Measurements from ENCODE around the gene SNX8. TPM values are rescaled to one million over a fixed set of nuclear protein-coding genes. Genes with fewer than 3 reads are reported as not detected.

Gene SNX8
- total RNA-seq, 4 donors from 2014 or later, result 6.4 to 28.1 (median 24.8) TPM

DNA sequence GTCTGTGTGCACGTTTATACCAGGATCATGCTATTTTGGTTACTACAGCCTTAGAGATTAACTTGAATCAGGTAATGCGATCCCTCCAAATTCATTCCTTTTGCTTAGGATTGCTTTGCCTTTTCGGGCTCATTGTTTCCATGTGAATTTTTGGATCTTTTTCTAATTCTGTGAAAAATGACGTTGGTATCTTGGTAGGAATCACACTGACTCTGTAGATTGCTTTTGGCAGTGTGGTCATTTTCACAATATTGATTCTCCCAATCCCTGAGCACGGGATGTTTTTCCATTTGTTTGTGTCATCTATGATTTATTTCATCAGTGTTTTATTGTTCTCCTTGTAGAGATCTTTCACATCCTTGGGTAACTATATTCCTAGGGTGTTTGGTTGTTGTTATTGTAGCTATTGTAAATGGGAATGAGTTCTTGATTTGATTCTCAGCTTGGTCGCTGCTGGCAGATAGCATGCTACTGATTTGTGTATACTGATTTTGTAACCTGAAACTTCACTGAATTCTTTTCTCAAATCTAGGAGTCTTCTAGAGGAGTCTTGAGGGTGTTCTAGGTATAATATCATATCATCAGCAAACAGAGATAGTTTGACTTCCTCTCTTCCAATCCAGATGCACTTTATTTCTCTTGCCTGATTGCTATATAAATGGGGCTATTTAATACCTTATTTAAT is 18.2 kb downstream of the SNX8 start:
- Histone ChIP-seq H3K4me3 (no peak overlapping the region), H3K9me3 (no peaks in the 10 kb centered on the region), H3K4me1 (no peaks in the 10 kb centered on the region), H3K27ac (no peak overlapping the region), H3K36me3 (no peaks in the 10 kb centered on the region), H3K27me3 (no peaks in the 10 kb centered on the region)
- ATAC-seq (no peak), DNase-seq (no peak)
- TF ChIP-seq POLR2A (IDR thresholded peaks at IDR 0.05), result no peak
- TF ChIP-seq, protein P1, sequence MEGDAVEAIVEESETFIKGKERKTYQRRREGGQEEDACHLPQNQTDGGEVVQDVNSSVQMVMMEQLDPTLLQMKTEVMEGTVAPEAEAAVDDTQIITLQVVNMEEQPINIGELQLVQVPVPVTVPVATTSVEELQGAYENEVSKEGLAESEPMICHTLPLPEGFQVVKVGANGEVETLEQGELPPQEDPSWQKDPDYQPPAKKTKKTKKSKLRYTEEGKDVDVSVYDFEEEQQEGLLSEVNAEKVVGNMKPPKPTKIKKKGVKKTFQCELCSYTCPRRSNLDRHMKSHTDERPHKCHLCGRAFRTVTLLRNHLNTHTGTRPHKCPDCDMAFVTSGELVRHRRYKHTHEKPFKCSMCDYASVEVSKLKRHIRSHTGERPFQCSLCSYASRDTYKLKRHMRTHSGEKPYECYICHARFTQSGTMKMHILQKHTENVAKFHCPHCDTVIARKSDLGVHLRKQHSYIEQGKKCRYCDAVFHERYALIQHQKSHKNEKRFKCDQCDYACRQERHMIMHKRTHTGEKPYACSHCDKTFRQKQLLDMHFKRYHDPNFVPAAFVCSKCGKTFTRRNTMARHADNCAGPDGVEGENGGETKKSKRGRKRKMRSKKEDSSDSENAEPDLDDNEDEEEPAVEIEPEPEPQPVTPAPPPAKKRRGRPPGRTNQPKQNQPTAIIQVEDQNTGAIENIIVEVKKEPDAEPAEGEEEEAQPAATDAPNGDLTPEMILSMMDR (IDR thresholded peaks at IDR 0.05 in 4 of 5, conservative IDR thresholded peaks at IDR 0.05 in 1 of 5), result no peak
- intact Hi-C loops (cut with DNase I; ENCODE audit: low total_unique reads), result no loop called here
- in situ Hi-C loops (cut with MboI; ENCODE audit: low sequenced_read_pairs in 4 of 4), result no loop called here

DNA sequence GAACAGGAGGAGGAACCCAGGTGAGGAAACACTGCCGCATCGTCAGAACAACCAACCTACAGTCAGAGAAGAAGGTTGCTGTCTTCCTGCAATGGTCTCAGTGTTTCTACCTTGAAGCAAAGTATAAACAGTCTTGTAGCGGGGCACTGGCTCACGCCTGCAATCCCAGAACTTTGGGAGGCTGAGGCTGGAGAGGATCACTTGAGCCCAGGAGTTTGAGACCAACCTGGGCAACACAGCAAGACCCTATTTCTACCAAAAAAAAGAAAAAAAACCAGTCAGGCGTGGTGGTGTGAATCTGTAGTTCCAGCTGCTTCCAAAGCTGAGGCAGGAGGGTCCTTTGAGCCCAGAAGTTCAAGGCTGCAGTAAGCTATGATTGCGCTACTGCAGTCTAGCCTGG is 23.4 kb downstream of the SNX8 start:
- no peak for DNase-seq
- Histone ChIP-seq H3K27ac (no peak overlapping the region), H3K27me3 (no peaks in the 10 kb centered on the region), H3K4me1 (no peaks in the 10 kb centered on the region), H3K4me3 (no peak overlapping the region), H3K9me3 (no peaks in the 10 kb centered on the region), H3K36me3 (no peaks in the 10 kb centered on the region)
- intact Hi-C loops (cut with DNase I; ENCODE audit: low total_unique reads), result loop anchor here (5.0 kb wide), 1 partner anchor 944 kb away; no protein-coding TSS in a partner anchor
- no peak for ATAC-seq
- in situ Hi-C loops (cut with MboI; ENCODE audit: low sequenced_read_pairs in 4 of 4), result no loop called here
- TF ChIP-seq, protein P1 (IDR thresholded peaks at IDR 0.05 in 4 of 5, conservative IDR thresholded peaks at IDR 0.05 in 1 of 5), result no peak
- TF ChIP-seq POLR2A (IDR thresholded peaks at IDR 0.05), result no peak

DNA sequence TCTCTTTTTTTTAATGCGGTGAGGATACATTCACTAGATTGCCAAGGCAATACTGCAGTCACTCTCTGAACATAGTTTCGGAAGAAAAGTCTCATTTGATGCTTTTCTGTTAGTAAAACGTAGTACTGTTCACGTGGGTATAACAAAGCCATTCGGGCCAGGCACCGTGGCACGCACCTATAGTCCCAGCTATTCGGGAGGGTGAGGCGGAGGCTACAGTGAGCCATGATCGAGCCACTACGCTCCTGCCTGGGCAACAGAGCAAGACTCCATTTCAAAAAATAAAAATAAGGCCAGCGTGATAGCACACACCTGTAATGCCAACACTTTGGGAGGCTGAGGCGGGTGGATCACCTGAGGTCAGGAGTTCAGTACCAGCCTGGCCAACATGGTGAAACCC is 24.6 kb downstream of the SNX8 start:
- Histone ChIP-seq H3K4me3 (no peak overlapping the region), H3K27me3 (no peaks in the 10 kb centered on the region), H3K36me3 (no peaks in the 10 kb centered on the region), H3K27ac (no peak overlapping the region), H3K4me1 (no peaks in the 10 kb centered on the region), H3K9me3 (no peaks in the 10 kb centered on the region)
- intact Hi-C loops (cut with DNase I; ENCODE audit: low total_unique reads), result loop anchor here (5.0 kb wide), 1 partner anchor 942 kb away; no protein-coding TSS in a partner anchor
- no peak for TF ChIP-seq POLR2A (IDR thresholded peaks at IDR 0.05)
- TF ChIP-seq, protein P1 (IDR thresholded peaks at IDR 0.05 in 4 of 5, conservative IDR thresholded peaks at IDR 0.05 in 1 of 5), result no peak
- in situ Hi-C loops (cut with MboI; ENCODE audit: low sequenced_read_pairs in 4 of 4), result no loop called here
- no peak for DNase-seq
- no peak for ATAC-seq

DNA sequence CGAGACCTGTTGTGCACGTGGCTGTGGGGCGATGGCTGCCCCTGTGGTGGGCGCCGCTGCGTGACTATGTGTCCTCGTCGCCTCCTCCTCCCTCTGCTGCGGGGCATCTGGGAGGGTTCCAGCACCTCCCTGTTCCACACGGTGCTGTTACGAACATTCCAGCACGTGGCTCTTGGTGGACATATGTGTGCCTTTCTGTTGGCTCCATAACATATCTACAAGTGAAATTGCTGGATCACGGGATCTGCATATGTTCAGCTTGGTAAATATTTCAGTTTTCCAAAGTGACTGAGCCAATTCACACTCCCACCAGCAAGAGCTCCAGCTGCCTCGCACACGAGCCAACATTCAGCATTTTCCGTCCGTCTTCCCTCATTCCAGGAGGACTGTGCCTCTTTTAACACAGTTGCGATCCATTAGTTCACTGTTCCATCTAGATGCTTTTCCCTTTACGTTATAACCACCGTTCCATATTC is 25.1 kb downstream of the SNX8 start:
- TF ChIP-seq POLR2A (IDR thresholded peaks at IDR 0.05), result no peak
- TF ChIP-seq, protein P1 (IDR thresholded peaks at IDR 0.05 in 4 of 5, conservative IDR thresholded peaks at IDR 0.05 in 1 of 5), result no peak
- Histone ChIP-seq H3K9me3 (no peaks in the 10 kb centered on the region), H3K27me3 (no peaks in the 10 kb centered on the region), H3K4me1 (no peaks in the 10 kb centered on the region), H3K27ac (no peak overlapping the region), H3K4me3 (no peak overlapping the region), H3K36me3 (no peaks in the 10 kb centered on the region)
- intact Hi-C loops (cut with DNase I; ENCODE audit: low total_unique reads), result no loop called here
- no peak for ATAC-seq
- in situ Hi-C loops (cut with MboI; ENCODE audit: low sequenced_read_pairs in 4 of 4), result no loop called here
- DNase-seq, result no peak
